Measurements from ENCODE around the gene ATP6V0A1. TPM values are rescaled to one million over a fixed set of nuclear protein-coding genes. Genes with fewer than 3 reads are reported as not detected.

ATP6V0A1 gene
- total and polyA plus RNA-seq, 5 donors, result 33.4 to 57.7 (median 45.2) TPM

Small RNAs within 50 kb of the gene (microRNA-seq; reads per million reads assigned to microRNA genes)
- 0.54 to 5.0 reads per million in 2 donors for gene MIR5010
- 0 to 0.42 reads per million in 2 donors for gene MIR548AT

Other genes with a start within 250 kb of the ATP6V0A1 start
- gene STAT5B, start 182.5 kb upstream of the ATP6V0A1 start, total RNA-seq, result 10 to 100 TPM; 39.4 to 46.3 (median 40.5) TPM
- gene STAT5B, start 182.5 kb upstream of the ATP6V0A1 start, polyA plus RNA-seq, result 19.7 TPM
- gene STAT5A, start 170.4 kb upstream of the ATP6V0A1 start, total RNA-seq, result 10 to 100 TPM; 20.8 to 30.5 (median 23.3) TPM
- 8.1 TPM for gene STAT5A, start 170.4 kb upstream of the ATP6V0A1 start, polyA plus RNA-seq
- gene STAT3, start 70.4 kb upstream of the ATP6V0A1 start, total RNA-seq, result 100 to 1,000 TPM; 100 to 192 (median 105) TPM
- 46.9 TPM for gene STAT3, start 70.4 kb upstream of the ATP6V0A1 start, polyA plus RNA-seq
- gene CAVIN1, start 35.6 kb upstream of the ATP6V0A1 start, total RNA-seq, result 100 to 1,000 TPM; 173 to 256 (median 203) TPM
- 153 TPM for gene CAVIN1, start 35.6 kb upstream of the ATP6V0A1 start, polyA plus RNA-seq
- 10 to 100 TPM; 11.3 to 18.8 (median 15.0) TPM for gene NAGLU, start 77.4 kb downstream of the ATP6V0A1 start, total RNA-seq
- 13.7 TPM for gene NAGLU, start 77.4 kb downstream of the ATP6V0A1 start, polyA plus RNA-seq
- gene HSD17B1, start 94.0 kb downstream of the ATP6V0A1 start, total RNA-seq, result 1 to 10 TPM; 1.2 to 1.6 (median 1.4) TPM
- 2.5 TPM for gene HSD17B1, start 94.0 kb downstream of the ATP6V0A1 start, polyA plus RNA-seq
- 10 to 100 TPM; 32.4 to 45.5 (median 40.0) TPM for gene COASY, start 103.3 kb downstream of the ATP6V0A1 start, total RNA-seq
- 30.2 TPM for gene COASY, start 103.3 kb downstream of the ATP6V0A1 start, polyA plus RNA-seq
- 10 to 100 TPM; 46.9 to 63.8 (median 54.2) TPM for gene MLX, start 108.2 kb downstream of the ATP6V0A1 start, total RNA-seq
- gene MLX, start 108.2 kb downstream of the ATP6V0A1 start, polyA plus RNA-seq, result 65.0 TPM
- 1 to 10 TPM; 1.4 to 3.3 (median 2.5) TPM for gene PSMC3IP, start 118.9 kb downstream of the ATP6V0A1 start, total RNA-seq
- 2.2 TPM for gene PSMC3IP, start 118.9 kb downstream of the ATP6V0A1 start, polyA plus RNA-seq
- gene RETREG3, start 150.5 kb downstream of the ATP6V0A1 start, total RNA-seq, result 10 to 100 TPM; 23.9 to 27.0 (median 25.5) TPM
- gene RETREG3, start 150.5 kb downstream of the ATP6V0A1 start, polyA plus RNA-seq, result 13.0 TPM
- 10 to 100 TPM; 34.3 to 60.7 (median 46.0) TPM for gene TUBG1, start 150.8 kb downstream of the ATP6V0A1 start, total RNA-seq
- 48.9 TPM for gene TUBG1, start 150.8 kb downstream of the ATP6V0A1 start, polyA plus RNA-seq
- gene TUBG2, start 200.4 kb downstream of the ATP6V0A1 start, total RNA-seq, result 10 to 100 TPM; 11.6 to 21.3 (median 18.4) TPM
- gene TUBG2, start 200.4 kb downstream of the ATP6V0A1 start, polyA plus RNA-seq, result 19.8 TPM
- gene PLEKHH3, start 218.1 kb downstream of the ATP6V0A1 start, total RNA-seq, result 10 to 100 TPM; 14.4 to 30.8 (median 23.9) TPM
- gene PLEKHH3, start 218.1 kb downstream of the ATP6V0A1 start, polyA plus RNA-seq, result 23.0 TPM
- gene CCR10, start 223.0 kb downstream of the ATP6V0A1 start, total RNA-seq, result 1 to 10 TPM; 1.8 to 2.9 (median 2.5) TPM
- gene CCR10, start 223.0 kb downstream of the ATP6V0A1 start, polyA plus RNA-seq, result 2.6 TPM
- gene CNTNAP1, start 223.7 kb downstream of the ATP6V0A1 start, total RNA-seq, result 1 to 10 TPM; 4.6 to 9.9 (median 7.1) TPM
- 4.6 TPM for gene CNTNAP1, start 223.7 kb downstream of the ATP6V0A1 start, polyA plus RNA-seq

Data from right cardiac atrium (tissue), 5 donors.